Measurements from ENCODE around the gene HOMEZ. TPM values are rescaled to one million over a fixed set of nuclear protein-coding genes. Genes with fewer than 3 reads are reported as not detected.
"Not testable (repeated sequence)": the region's sequence is repeated elsewhere in the genome, so short reads cannot be mapped to it uniquely, and the experiment has no call there.

HOMEZ gene
- total and polyA plus RNA-seq, 10 of the 15 experiments (the other 5 are each of a cell fraction or from before 2014, with no cell fraction given): 2.6 to 19.3 (median 13.0) TPM

- Histone ChIP-seq H3K27ac (ENCODE audit: control insufficient read depth, insufficient read depth) (no peak within 1 kb of the TSS), H3K4me1 (ENCODE audit: control insufficient read depth, insufficient read depth, low read length) (no peaks in the 10 kb centered on the region), H3K4me3 (no peak within 1 kb of the TSS), H3K27me3 (replicated peaks in 1 of 2; ENCODE audit: control insufficient read depth in 2 of 2, insufficient read depth in 2 of 2, low read length in 1 of 2) (no peaks in the 10 kb centered on the region), H3K4me2 (ENCODE audit: control insufficient read depth, insufficient read depth) (peak within 1 kb of the TSS; percentile 26; the same call in 1 of the 2 replicates), H3K9me3 (replicated peaks; ENCODE audit: control insufficient read depth, insufficient read depth, low read length) (no peaks in the 10 kb centered on the region), H2AFZ (ENCODE audit: control insufficient read depth, low read depth, low read length) (no peak within 1 kb of the TSS), H3K36me3 (ENCODE audit: control insufficient read depth in 2 of 2, insufficient read depth in 2 of 2, low read length in 1 of 2) (no peaks in the 10 kb centered on the region), H4K20me1 (ENCODE audit: control insufficient read depth, insufficient read depth) (no peaks in the 10 kb centered on the region), H3K9ac (ENCODE audit: control insufficient read depth, insufficient read depth, low read length) (no peak within 1 kb of the TSS), H3K79me2 (ENCODE audit: control insufficient read depth, insufficient read depth, low read length) (no peaks in the 10 kb centered on the region)
- SMC1A ChIA-PET (ENCODE audit: uncharacterized antibody, unreplicated experiment): no interaction called here
- peak in 1 of 2 experiments; percentile 56; a peak in 1 of 3 replicates for TF ChIP-seq EGR1 (IDR thresholded peaks at IDR 0.05; ENCODE audit: borderline replicate concordance in 1 of 2, low read depth in 2 of 2, low read length in 2 of 2)
- TF ChIP-seq SP1 (IDR thresholded peaks at IDR 0.05; ENCODE audit: low read depth, low read length): peak; percentile 17
- TF ChIP-seq ZNF207 (IDR thresholded peaks at IDR 0.05; ENCODE audit: borderline replicate concordance): no peak
- peak; percentile 90 for ATAC-seq
- in situ Hi-C loops (cut with MboI): no loop called here
- no peak for DNase-seq (ENCODE audit: low read depth, low spot score)
- CTCF ChIA-PET: interaction anchor here (0.9 kb wide), 1 partner anchor 11 kb away, joined by 3 read pairs; no protein-coding TSS in a partner anchor
- intact Hi-C loops (cut with micrococcal nuclease; ENCODE audit: unreplicated experiment): no loop called here
- BruUV-seq (replicated peaks): no TSS peak
- 42% methylated on average over 39 of the region's 39 CpGs for WGBS (ENCODE audit: insufficient coverage, insufficient replicate concordance, low lambda C conversion rate, missing lambda C conversion rate)
- RAD21 ChIA-PET (ENCODE audit: unreplicated experiment): no interaction called here
- POLR2A ChIA-PET: no interaction called here
- no peak for FAIRE-seq
Observed at GRCh38 chr14:23237772-23238594, 47.9 kb downstream of the HOMEZ start, which contains the start of gene RNF212B. Gene RNF212B, plus strand, starts transcription at chr14:23237936. Its CDS starts 2,410 bp downstream, at chr14:23240346.

GRCh38 chr14:23232241-23232808 lies 53.6 kb downstream of the HOMEZ start:
- WGBS (ENCODE audit: insufficient coverage, insufficient replicate concordance, low lambda C conversion rate, missing lambda C conversion rate): 77% methylated on average over 16 of the region's 38 CpGs
- H3K9me3 ChIP-seq (replicated peaks; ENCODE audit: control insufficient read depth, insufficient read depth, low read length); RAD21 ChIA-PET (ENCODE audit: unreplicated experiment); DNase-seq (ENCODE audit: low read depth, low spot score); intact Hi-C loops (cut with micrococcal nuclease; ENCODE audit: unreplicated experiment); H3K9ac ChIP-seq (ENCODE audit: control insufficient read depth, insufficient read depth, low read length); H3K36me3 ChIP-seq (ENCODE audit: control insufficient read depth in 2 of 2, insufficient read depth in 2 of 2, low read length in 1 of 2); H3K4me1 ChIP-seq (ENCODE audit: control insufficient read depth, insufficient read depth, low read length); H3K4me3 ChIP-seq; ATAC-seq; CTCF ChIA-PET; BruUV-seq (replicated peaks); H3K4me2 ChIP-seq (ENCODE audit: control insufficient read depth, insufficient read depth); H2AFZ ChIP-seq (ENCODE audit: control insufficient read depth, low read depth, low read length); H3K27ac ChIP-seq (ENCODE audit: control insufficient read depth, insufficient read depth); FAIRE-seq; in situ Hi-C loops (cut with MboI); SMC1A ChIA-PET (ENCODE audit: uncharacterized antibody, unreplicated experiment); H3K79me2 ChIP-seq (ENCODE audit: control insufficient read depth, insufficient read depth, low read length); H4K20me1 ChIP-seq (ENCODE audit: control insufficient read depth, insufficient read depth); H3K27me3 ChIP-seq (replicated peaks in 1 of 2; ENCODE audit: control insufficient read depth in 2 of 2, insufficient read depth in 2 of 2, low read length in 1 of 2); POLR2A ChIA-PET: not testable (repeated sequence)

Data from GM12878 (cell line).